Neural cell (in vitro differentiated cells): ENCODE measurements around the gene HIVEP3. TPM values are rescaled to one million over a fixed set of nuclear protein-coding genes. Genes with fewer than 3 reads are reported as not detected.

Experiments used
- H2AFZ ChIP-seq: fragments of 200-600, 300-800 bp; sonication (generic), shearing (Covaris generic); 2 replicates; pipeline ENCODE4 v1.6.0; 2014; ENCODE audit warnings: low read depth, mild to moderate bottlenecking, antibody characterized with exemption, low read length, moderate library complexity
- H3F3A ChIP-seq: fragments of 200-600 bp; shearing (Covaris generic); 2 replicates; pipeline ENCODE4 v1.6.1; 2016; ENCODE audit warnings: mild to moderate bottlenecking, moderate library complexity, mixed read lengths, antibody characterized with exemption, low read length; ENCODE audit not compliant: insufficient read depth, poor library complexity, severe bottlenecking
- H3K27ac ChIP-seq: fragments of 200-600, 300-800 bp; sonication (generic), shearing (Covaris generic); 2 replicates; pipeline ENCODE4 v1.5.1; 2014; ENCODE audit warnings: mild to moderate bottlenecking, low read length, moderate library complexity
- H3K27me3 ChIP-seq: fragments of 300-800, 200-600 bp; sonication (generic), shearing (Covaris generic); 2 replicates; pipeline ENCODE4 v1.6.0; 2014; ENCODE audit warnings: mild to moderate bottlenecking, low read depth, low read length, moderate library complexity; ENCODE audit not compliant: insufficient read depth
- H3K36me3 ChIP-seq: fragments of 300-800, 200-600 bp; sonication (generic), shearing (Covaris generic); 2 replicates; pipeline ENCODE4 v1.5.1; 2014; ENCODE audit warnings: mild to moderate bottlenecking, antibody characterized with exemption, low read length, moderate library complexity; ENCODE audit not compliant: insufficient read depth
- H3K4me2 ChIP-seq: fragments of 300-800, 200-600 bp; sonication (generic), shearing (Covaris generic); 2 replicates; pipeline ENCODE4 v1.6.0; 2014; ENCODE audit warnings: mild to moderate bottlenecking, low read length
- H3K4me3 ChIP-seq: fragments of 300-800, 200-600 bp; sonication (generic), shearing (Covaris generic); 2 replicates; pipeline ENCODE4 v1.5.1; 2014; ENCODE audit warnings: mild to moderate bottlenecking, low read length, moderate library complexity
- H3K79me2 ChIP-seq: fragments of 200-600 bp; shearing (Covaris generic); replicated peaks from 2 replicates; pipeline ENCODE4 v1.6.0; 2014; ENCODE audit warnings: mild to moderate bottlenecking, low read length, moderate library complexity; ENCODE audit not compliant: insufficient read depth
- H3K9ac ChIP-seq: fragments of 300-800, 200-600 bp; sonication (generic), shearing (Covaris generic); 2 replicates; pipeline ENCODE4 v1.6.1; 2016; ENCODE audit warnings: mild to moderate bottlenecking, low read length, mixed read lengths
- H3K9me2 ChIP-seq: fragments of 200-600 bp; shearing (Covaris generic); 2 replicates; pipeline ENCODE4 v1.6.1; 2016; ENCODE audit warnings: mild to moderate bottlenecking, low read length, mixed read lengths; ENCODE audit not compliant: insufficient read depth
- H3K9me3 ChIP-seq: fragments of 200-600, 300-800 bp; sonication (generic), shearing (Covaris generic); 2 replicates; pipeline ENCODE4 v1.6.1; 2016; ENCODE audit warnings: mild to moderate bottlenecking, mixed run types, low read length, moderate library complexity, mixed read lengths
- H4K20me1 ChIP-seq: fragments of 200-600 bp; shearing (Covaris generic); 2 replicates; pipeline ENCODE4 v1.6.1; 2016; ENCODE audit warnings: mild to moderate bottlenecking, mixed run types; ENCODE audit not compliant: insufficient read depth
- EP300 ChIP-seq: fragments of 450-650 bp; conservative IDR thresholded peaks from 2 replicates; pipeline ENCODE4 v1.6.1; 2014; ENCODE audit warnings: antibody characterized with exemption, mild to moderate bottlenecking, moderate library complexity; ENCODE audit not compliant: poor library complexity, severe bottlenecking
- EZH2 ChIP-seq: fragments of 200-600, 300-800 bp; shearing (Covaris generic), sonication (generic); IDR thresholded peaks from 2 replicates; pipeline ENCODE4 v1.6.1; 2014; ENCODE audit warnings: antibody characterized with exemption, low read length, borderline replicate concordance, mild to moderate bottlenecking; ENCODE audit not compliant: insufficient read depth, poor library complexity, severe bottlenecking
- MXI1 ChIP-seq: fragments of 450-650 bp; conservative IDR thresholded peaks from 2 replicates; pipeline ENCODE4 v1.6.1; 2014; ENCODE audit warnings: antibody characterized with exemption, mild to moderate bottlenecking; ENCODE audit not compliant: poor library complexity, severe bottlenecking
- POLR2AphosphoS5 ChIP-seq: IDR thresholded peaks from 2 replicates; pipeline ENCODE4 v1.6.1; 2012
- RAD21 ChIP-seq: fragments of 450-650 bp; conservative IDR thresholded peaks from 2 replicates; pipeline ENCODE4 v1.6.1; 2014; ENCODE audit warnings: antibody characterized with exemption, mild to moderate bottlenecking, moderate library complexity
- SMC3 ChIP-seq: fragments of 450-650 bp; conservative IDR thresholded peaks from 2 replicates; pipeline ENCODE4 v1.6.1; 2014; ENCODE audit warnings: antibody characterized with exemption, mild to moderate bottlenecking, moderate library complexity; ENCODE audit not compliant: poor library complexity
- TAF1 ChIP-seq: IDR thresholded peaks from 2 replicates; pipeline ENCODE4 v1.6.1; 2012; ENCODE audit warnings: low read depth
- polyA plus RNA-seq: library from polyadenylated mRNA; depleted of rRNA; stranded (reverse); fragments of >200 nt; gene quantifications from 2 replicates; pipeline ENCODE4 v1.2.3, GENCODE V29; 2014
- TF ChIP-seq, protein P1 (sequence below): fragments of 450-650 bp; IDR thresholded peaks from 2 replicates; pipeline ENCODE4 v1.5.1; 2014; ENCODE audit warnings: antibody characterized with exemption, mild to moderate bottlenecking, moderate library complexity; ENCODE audit not compliant: poor library complexity, severe bottlenecking
- TF ChIP-seq, protein P2 (sequence below): IDR thresholded peaks from 2 replicates; pipeline ENCODE4 v1.6.1; 2012; ENCODE audit warnings: borderline replicate concordance

HIVEP3 gene
- polyA plus RNA-seq, 1 donor from 2014 or later, result 2.6 TPM

- Histone ChIP-seq H3K27ac (no peak overlapping the region), H3K79me2 (no peaks in the 10 kb centered on the region), H3K9me3 (no peaks in the 10 kb centered on the region), H3F3A (no peaks in the 10 kb centered on the region), H3K4me2 (no peak overlapping the region), H2AFZ (no peak overlapping the region), H3K4me3 (no peak overlapping the region), H3K9me2 (no peaks in the 10 kb centered on the region), H4K20me1 (no peaks in the 10 kb centered on the region), H3K36me3 (no peaks in the 10 kb centered on the region), H3K9ac (no peak overlapping the region), H3K27me3 (no peaks in the 10 kb centered on the region)
- TF ChIP-seq EP300 (no peak), POLR2AphosphoS5 (no peak), TAF1 (no peak), MXI1 (no peak), EZH2 (no peak), SMC3 (no peak), RAD21 (no peak)
- TF ChIP-seq, protein P1, sequence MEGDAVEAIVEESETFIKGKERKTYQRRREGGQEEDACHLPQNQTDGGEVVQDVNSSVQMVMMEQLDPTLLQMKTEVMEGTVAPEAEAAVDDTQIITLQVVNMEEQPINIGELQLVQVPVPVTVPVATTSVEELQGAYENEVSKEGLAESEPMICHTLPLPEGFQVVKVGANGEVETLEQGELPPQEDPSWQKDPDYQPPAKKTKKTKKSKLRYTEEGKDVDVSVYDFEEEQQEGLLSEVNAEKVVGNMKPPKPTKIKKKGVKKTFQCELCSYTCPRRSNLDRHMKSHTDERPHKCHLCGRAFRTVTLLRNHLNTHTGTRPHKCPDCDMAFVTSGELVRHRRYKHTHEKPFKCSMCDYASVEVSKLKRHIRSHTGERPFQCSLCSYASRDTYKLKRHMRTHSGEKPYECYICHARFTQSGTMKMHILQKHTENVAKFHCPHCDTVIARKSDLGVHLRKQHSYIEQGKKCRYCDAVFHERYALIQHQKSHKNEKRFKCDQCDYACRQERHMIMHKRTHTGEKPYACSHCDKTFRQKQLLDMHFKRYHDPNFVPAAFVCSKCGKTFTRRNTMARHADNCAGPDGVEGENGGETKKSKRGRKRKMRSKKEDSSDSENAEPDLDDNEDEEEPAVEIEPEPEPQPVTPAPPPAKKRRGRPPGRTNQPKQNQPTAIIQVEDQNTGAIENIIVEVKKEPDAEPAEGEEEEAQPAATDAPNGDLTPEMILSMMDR, result no peak
- TF ChIP-seq, protein P2, sequence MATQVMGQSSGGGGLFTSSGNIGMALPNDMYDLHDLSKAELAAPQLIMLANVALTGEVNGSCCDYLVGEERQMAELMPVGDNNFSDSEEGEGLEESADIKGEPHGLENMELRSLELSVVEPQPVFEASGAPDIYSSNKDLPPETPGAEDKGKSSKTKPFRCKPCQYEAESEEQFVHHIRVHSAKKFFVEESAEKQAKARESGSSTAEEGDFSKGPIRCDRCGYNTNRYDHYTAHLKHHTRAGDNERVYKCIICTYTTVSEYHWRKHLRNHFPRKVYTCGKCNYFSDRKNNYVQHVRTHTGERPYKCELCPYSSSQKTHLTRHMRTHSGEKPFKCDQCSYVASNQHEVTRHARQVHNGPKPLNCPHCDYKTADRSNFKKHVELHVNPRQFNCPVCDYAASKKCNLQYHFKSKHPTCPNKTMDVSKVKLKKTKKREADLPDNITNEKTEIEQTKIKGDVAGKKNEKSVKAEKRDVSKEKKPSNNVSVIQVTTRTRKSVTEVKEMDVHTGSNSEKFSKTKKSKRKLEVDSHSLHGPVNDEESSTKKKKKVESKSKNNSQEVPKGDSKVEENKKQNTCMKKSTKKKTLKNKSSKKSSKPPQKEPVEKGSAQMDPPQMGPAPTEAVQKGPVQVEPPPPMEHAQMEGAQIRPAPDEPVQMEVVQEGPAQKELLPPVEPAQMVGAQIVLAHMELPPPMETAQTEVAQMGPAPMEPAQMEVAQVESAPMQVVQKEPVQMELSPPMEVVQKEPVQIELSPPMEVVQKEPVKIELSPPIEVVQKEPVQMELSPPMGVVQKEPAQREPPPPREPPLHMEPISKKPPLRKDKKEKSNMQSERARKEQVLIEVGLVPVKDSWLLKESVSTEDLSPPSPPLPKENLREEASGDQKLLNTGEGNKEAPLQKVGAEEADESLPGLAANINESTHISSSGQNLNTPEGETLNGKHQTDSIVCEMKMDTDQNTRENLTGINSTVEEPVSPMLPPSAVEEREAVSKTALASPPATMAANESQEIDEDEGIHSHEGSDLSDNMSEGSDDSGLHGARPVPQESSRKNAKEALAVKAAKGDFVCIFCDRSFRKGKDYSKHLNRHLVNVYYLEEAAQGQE, result no peak
These were observed 128.9 kb downstream of the HIVEP3 start for GRCh38 chr1:41789661-41790330.

DNA sequence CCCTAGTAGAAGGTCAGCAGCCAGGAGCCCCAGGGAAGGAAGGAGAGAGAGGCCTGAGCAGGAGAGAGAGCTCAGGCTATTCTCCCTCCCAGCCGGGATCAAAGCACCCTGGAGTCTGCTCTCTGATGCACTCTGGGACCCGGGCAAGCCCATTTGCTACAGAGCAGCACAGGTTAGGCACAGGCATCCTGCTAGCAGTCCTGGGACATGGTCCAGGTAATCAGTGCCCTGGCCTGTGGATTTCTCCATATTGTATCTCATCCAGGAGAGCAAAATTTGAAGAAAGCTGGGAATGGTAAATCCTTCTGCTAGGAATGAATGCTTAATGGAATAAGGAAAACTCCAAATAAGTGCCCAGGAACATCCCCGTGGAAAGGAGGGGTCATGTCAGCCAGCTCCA lies 130.3 kb downstream of the HIVEP3 start:
- no peak overlapping the region for H3K9ac ChIP-seq
- H3K36me3 ChIP-seq, result no peaks in the 10 kb centered on the region
- H3F3A ChIP-seq, result no peaks in the 10 kb centered on the region
- no peak overlapping the region for H3K27ac ChIP-seq
- H3K9me3 ChIP-seq, result no peaks in the 10 kb centered on the region
- TF ChIP-seq EZH2, result no peak
- TF ChIP-seq RAD21, result no peak
- no peak for TF ChIP-seq MXI1
- TF ChIP-seq, protein P1, result no peak
- no peak for TF ChIP-seq TAF1
- no peak for TF ChIP-seq POLR2AphosphoS5
- TF ChIP-seq EP300, result no peak
- TF ChIP-seq, protein P2, result no peak
- TF ChIP-seq SMC3, result no peak
- H2AFZ ChIP-seq, result no peak overlapping the region
- H3K9me2 ChIP-seq, result no peaks in the 10 kb centered on the region
- no peak overlapping the region for H3K4me2 ChIP-seq
- no peak overlapping the region for H3K4me3 ChIP-seq
- no peaks in the 10 kb centered on the region for H4K20me1 ChIP-seq
- H3K27me3 ChIP-seq, result no peaks in the 10 kb centered on the region
- no peaks in the 10 kb centered on the region for H3K79me2 ChIP-seq
